Measurements from ENCODE around the gene SPATA12. TPM values are rescaled to one million over a fixed set of nuclear protein-coding genes. Genes with fewer than 3 reads are reported as not detected.

SPATA12 gene
- total and polyA plus RNA-seq, 2 donors (not counting 3 experiments of a cell fraction or from before 2014, with no cell fraction given), result 0.18 TPM; not detected in 1

GRCh38 chr3:57080171-57080570, 19.7 kb downstream of the SPATA12 start:
- intact Hi-C loops (cut with micrococcal nuclease) (no loop called here), dilution Hi-C loops (cut with MboI; ENCODE audit: extremely low pct_ligation_motif_present, low sequenced_read_pairs) (no loop called here)
- no TSS peak for BruUV-seq (replicated peaks)
- ChIA-PET CTCF (interaction anchor here (1.6 to 2.8 kb wide), 3 partner anchors 18 to 85 kb away, joined by 6 to 10 read pairs (median 9); no protein-coding TSS in a partner anchor), POLR2A (no interaction called here)
- no peaks in the 10 kb centered on the region for H3K9me1 ChIP-seq (replicated peaks; ENCODE audit: control insufficient read depth, extremely low read depth, insufficient read depth, low read length)
- DNase-seq (ENCODE audit: low read depth, low spot score) (no peak), FAIRE-seq (no peak)
- H3K36me3 ChIP-seq (ENCODE audit: control insufficient read depth in 2 of 2, extremely low read depth in 1 of 2, insufficient read depth in 2 of 2, low read length in 2 of 2), result no peaks in the 10 kb centered on the region
- H4K20me1 ChIP-seq (replicated peaks; ENCODE audit: control insufficient read depth, extremely low read depth, insufficient read depth, low read length), result no peaks in the 10 kb centered on the region
- TF ChIP-seq, protein P1, sequence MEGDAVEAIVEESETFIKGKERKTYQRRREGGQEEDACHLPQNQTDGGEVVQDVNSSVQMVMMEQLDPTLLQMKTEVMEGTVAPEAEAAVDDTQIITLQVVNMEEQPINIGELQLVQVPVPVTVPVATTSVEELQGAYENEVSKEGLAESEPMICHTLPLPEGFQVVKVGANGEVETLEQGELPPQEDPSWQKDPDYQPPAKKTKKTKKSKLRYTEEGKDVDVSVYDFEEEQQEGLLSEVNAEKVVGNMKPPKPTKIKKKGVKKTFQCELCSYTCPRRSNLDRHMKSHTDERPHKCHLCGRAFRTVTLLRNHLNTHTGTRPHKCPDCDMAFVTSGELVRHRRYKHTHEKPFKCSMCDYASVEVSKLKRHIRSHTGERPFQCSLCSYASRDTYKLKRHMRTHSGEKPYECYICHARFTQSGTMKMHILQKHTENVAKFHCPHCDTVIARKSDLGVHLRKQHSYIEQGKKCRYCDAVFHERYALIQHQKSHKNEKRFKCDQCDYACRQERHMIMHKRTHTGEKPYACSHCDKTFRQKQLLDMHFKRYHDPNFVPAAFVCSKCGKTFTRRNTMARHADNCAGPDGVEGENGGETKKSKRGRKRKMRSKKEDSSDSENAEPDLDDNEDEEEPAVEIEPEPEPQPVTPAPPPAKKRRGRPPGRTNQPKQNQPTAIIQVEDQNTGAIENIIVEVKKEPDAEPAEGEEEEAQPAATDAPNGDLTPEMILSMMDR (IDR thresholded peaks at IDR 0.05; ENCODE audit: extremely low read depth in 1 of 2, insufficient read depth in 1 of 2, low read depth in 1 of 2, low read length in 2 of 2), result no peak
- no peak for TF ChIP-seq FOS (IDR thresholded peaks at IDR 0.05; ENCODE audit: borderline replicate concordance, insufficient read depth, low read length)
- no peak for TF ChIP-seq EZH2 (IDR thresholded peaks at IDR 0.05; ENCODE audit: borderline replicate concordance, low read depth, low read length, severe bottlenecking)
- H3K27me3 ChIP-seq (ENCODE audit: control insufficient read depth in 2 of 2, insufficient read depth in 2 of 2, low read length in 2 of 2), result peaks cover 2 to 7% of the 10 kb centered on the region in 2 experiments
- no peak overlapping the region for H3K4me2 ChIP-seq (ENCODE audit: insufficient read depth, low read length)
- no peak overlapping the region for H3K27ac ChIP-seq (ENCODE audit: insufficient read depth, low read depth, low read length)
- H3K79me2 ChIP-seq (ENCODE audit: control insufficient read depth, insufficient read depth, low read length), result no peaks in the 10 kb centered on the region
- H2AFZ ChIP-seq (ENCODE audit: low read depth, low read length), result no peak overlapping the region
- H3K4me1 ChIP-seq (ENCODE audit: control insufficient read depth, extremely low read depth, insufficient read depth, low read length), result peaks cover 22% of the 10 kb centered on the region
- no peak overlapping the region for H3K9ac ChIP-seq (replicated peaks; ENCODE audit: extremely low read depth, insufficient read depth, low read length)
- no peak overlapping the region for H3K4me3 ChIP-seq (replicated peaks in 1 of 3; ENCODE audit: insufficient read depth in 1 of 3, low read depth in 1 of 3, low read length in 3 of 3)
- H3K9me3 ChIP-seq (replicated peaks; ENCODE audit: control insufficient read depth, insufficient read depth, low read length), result no peaks in the 10 kb centered on the region

GRCh38 chr3:57081173-57081572, 20.7 kb downstream of the SPATA12 start:
- dilution Hi-C loops (cut with MboI; ENCODE audit: extremely low pct_ligation_motif_present, low sequenced_read_pairs) (no loop called here), intact Hi-C loops (cut with micrococcal nuclease) (no loop called here)
- POLR2A ChIA-PET, result no interaction called here
- CTCF ChIA-PET, result interaction anchor here (1.2 to 2.8 kb wide), 5 partner anchors 19 to 279 kb away, joined by 3 to 10 read pairs (median 6); partner anchors contain the start of gene ARHGEF3
- Histone ChIP-seq H3K36me3 (ENCODE audit: control insufficient read depth in 2 of 2, extremely low read depth in 1 of 2, insufficient read depth in 2 of 2, low read length in 2 of 2) (no peaks in the 10 kb centered on the region), H4K20me1 (replicated peaks; ENCODE audit: control insufficient read depth, extremely low read depth, insufficient read depth, low read length) (no peaks in the 10 kb centered on the region), H3K4me1 (ENCODE audit: control insufficient read depth, extremely low read depth, insufficient read depth, low read length) (peaks cover 22% of the 10 kb centered on the region), H3K9ac (replicated peaks; ENCODE audit: extremely low read depth, insufficient read depth, low read length) (no peak overlapping the region), H3K27ac (ENCODE audit: insufficient read depth, low read depth, low read length) (no peak overlapping the region), H3K79me2 (ENCODE audit: control insufficient read depth, insufficient read depth, low read length) (no peaks in the 10 kb centered on the region), H3K27me3 (ENCODE audit: control insufficient read depth in 2 of 2, insufficient read depth in 2 of 2, low read length in 2 of 2) (peaks cover 2 to 7% of the 10 kb centered on the region in 2 experiments), H3K4me2 (ENCODE audit: insufficient read depth, low read length) (peak overlapping the region; percentile 32), H3K9me3 (replicated peaks; ENCODE audit: control insufficient read depth, insufficient read depth, low read length) (no peaks in the 10 kb centered on the region), H2AFZ (ENCODE audit: low read depth, low read length) (no peak overlapping the region), H3K4me3 (replicated peaks in 1 of 3; ENCODE audit: insufficient read depth in 1 of 3, low read depth in 1 of 3, low read length in 3 of 3) (no peak overlapping the region), H3K9me1 (replicated peaks; ENCODE audit: control insufficient read depth, extremely low read depth, insufficient read depth, low read length) (no peaks in the 10 kb centered on the region)
- no TSS peak for BruUV-seq (replicated peaks)
- TF ChIP-seq, protein P2, sequence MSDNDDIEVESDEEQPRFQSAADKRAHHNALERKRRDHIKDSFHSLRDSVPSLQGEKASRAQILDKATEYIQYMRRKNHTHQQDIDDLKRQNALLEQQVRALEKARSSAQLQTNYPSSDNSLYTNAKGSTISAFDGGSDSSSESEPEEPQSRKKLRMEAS (IDR thresholded peaks at IDR 0.05; ENCODE audit: insufficient read depth, insufficient read length), result no peak
- TF ChIP-seq POLR2AphosphoS5 (IDR thresholded peaks at IDR 0.05; ENCODE audit: insufficient read depth, low read depth, low read length), result peak; percentile 58
- DNase-seq (ENCODE audit: low read depth, low spot score), result peak; percentile 65
- FAIRE-seq, result peak; percentile 90

All from endothelial cell of umbilical vein (primary cell).